HFF-Myc (cell line): ENCODE data around the gene KCTD17.

Experiments used
- DNase-seq: peaks from one replicate; pipeline ENCODE4 v3.0.0-alpha.2; 2011; ENCODE audit warnings: low read depth; ENCODE audit errors: extremely low read depth
- H3K4me3 ChIP-seq: replicated peaks from 2 replicates; pipeline ENCODE4 v1.5.1; 2011; ENCODE audit warnings: low read depth, mild to moderate bottlenecking, control low read depth, low read length
- CTCF ChIP-seq: IDR thresholded peaks from 2 replicates; pipeline ENCODE4 v1.5.1; 2012; ENCODE audit warnings: mild to moderate bottlenecking, low read depth, low read length, control low read depth; ENCODE audit errors: missing control alignments

KCTD17 gene

GRCh38 chr22:37048133-37048532 lies 3.4 kb upstream of the KCTD17 start:
- no peak overlapping the region for H3K4me3 ChIP-seq
- no peak for TF ChIP-seq CTCF
- no peak for DNase-seq

GRCh38 chr22:37049224-37049623 lies 2.3 kb upstream of the KCTD17 start:
- no peak overlapping the region for H3K4me3 ChIP-seq
- TF ChIP-seq CTCF = no peak
- no peak for DNase-seq

DNA sequence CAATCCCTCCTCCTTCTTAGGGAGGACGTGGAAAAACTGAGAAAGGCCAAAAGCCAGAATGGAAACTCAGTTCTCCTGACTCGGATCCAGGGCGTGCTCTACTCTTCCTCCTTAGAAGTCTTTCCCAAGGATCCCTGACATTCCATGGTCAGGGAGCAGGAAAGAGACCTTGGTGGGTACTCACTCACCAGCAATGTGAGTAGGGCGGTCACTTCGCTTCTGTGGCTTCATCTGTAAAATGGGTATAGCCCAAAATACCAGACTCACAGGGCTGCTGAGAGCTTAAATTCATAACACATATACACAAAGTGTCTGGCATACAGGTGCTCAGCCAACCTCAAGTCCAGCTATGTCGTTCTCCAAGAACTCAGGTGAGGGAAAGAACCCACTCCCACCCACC lies 629 bp upstream of the KCTD17 start:
- no peak for TF ChIP-seq CTCF
- no peak for DNase-seq
- peak overlapping the region; percentile 66; the same call in 1 of the 2 replicates for H3K4me3 ChIP-seq

- H3K4me3 ChIP-seq = peak overlapping the region; percentile 66
- no peak for DNase-seq
- no peak for TF ChIP-seq CTCF
Measured at GRCh38 chr22:37052386-37053309, 1.1 kb downstream of the KCTD17 start.

DNA sequence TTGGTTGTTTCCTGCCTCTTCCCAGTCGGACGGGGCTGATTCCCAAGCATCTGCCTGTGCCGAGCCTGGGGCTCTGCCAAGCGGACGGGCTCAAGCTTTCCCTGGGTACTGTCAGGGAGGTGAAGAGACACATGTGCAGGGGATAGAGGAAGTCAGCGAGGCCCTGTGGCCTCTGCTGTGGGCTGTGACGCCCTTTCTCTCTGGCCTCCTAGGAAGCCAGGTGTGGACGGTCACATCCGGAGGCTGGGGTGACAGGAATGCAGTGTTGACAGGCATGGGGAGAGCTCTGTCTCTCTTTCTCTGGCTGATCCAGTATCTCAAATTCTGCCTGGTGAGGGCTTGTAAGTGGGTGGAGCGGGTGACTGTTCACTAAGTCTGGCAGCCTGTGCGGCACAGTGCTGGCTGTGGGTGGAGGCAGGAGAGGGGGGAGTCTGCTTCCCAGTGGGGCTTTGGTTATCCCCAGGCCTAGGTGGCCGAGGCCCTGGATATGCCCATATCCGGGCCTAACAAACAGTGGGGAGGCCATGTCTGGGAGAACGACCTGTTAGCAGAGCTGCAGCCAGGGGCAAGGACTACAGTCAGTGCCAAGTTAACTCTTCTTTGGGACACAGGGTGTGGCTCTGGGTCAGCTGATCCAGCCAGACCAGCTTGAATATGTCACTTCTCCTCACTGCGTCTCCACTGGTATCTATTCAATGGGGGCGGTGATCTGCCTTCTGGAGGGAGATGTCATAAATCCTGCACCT lies 1.9 kb downstream of the KCTD17 start:
- no peak for DNase-seq
- H3K4me3 ChIP-seq = no peak overlapping the region
- TF ChIP-seq CTCF = no peak

- no peak for TF ChIP-seq CTCF
- DNase-seq = no peak
Measured at GRCh38 chr22:37054056-37054395, 2.5 kb downstream of the KCTD17 start.

More at GRCh38 chr22:37054056-37054395, 2.5 kb downstream of the KCTD17 start:
- no peak overlapping the region for H3K4me3 ChIP-seq
